ENCODE data around the gene KNOP1.

GRCh38 chr16:19733551-19733950 lies 15.5 kb upstream of the KNOP1 start:
- TF ChIP-seq MAX (IDR thresholded peaks at IDR 0.05; ENCODE audit: insufficient read depth, insufficient read length) (no peak), POLR2A (IDR thresholded peaks at IDR 0.05; ENCODE audit: low read depth, low read length) (no peak), POLR2AphosphoS5 (IDR thresholded peaks at IDR 0.05; ENCODE audit: insufficient read depth, low read depth, low read length) (no peak)
- TF ChIP-seq, protein P1, sequence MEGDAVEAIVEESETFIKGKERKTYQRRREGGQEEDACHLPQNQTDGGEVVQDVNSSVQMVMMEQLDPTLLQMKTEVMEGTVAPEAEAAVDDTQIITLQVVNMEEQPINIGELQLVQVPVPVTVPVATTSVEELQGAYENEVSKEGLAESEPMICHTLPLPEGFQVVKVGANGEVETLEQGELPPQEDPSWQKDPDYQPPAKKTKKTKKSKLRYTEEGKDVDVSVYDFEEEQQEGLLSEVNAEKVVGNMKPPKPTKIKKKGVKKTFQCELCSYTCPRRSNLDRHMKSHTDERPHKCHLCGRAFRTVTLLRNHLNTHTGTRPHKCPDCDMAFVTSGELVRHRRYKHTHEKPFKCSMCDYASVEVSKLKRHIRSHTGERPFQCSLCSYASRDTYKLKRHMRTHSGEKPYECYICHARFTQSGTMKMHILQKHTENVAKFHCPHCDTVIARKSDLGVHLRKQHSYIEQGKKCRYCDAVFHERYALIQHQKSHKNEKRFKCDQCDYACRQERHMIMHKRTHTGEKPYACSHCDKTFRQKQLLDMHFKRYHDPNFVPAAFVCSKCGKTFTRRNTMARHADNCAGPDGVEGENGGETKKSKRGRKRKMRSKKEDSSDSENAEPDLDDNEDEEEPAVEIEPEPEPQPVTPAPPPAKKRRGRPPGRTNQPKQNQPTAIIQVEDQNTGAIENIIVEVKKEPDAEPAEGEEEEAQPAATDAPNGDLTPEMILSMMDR (IDR thresholded peaks at IDR 0.05; ENCODE audit: extremely low read depth in 1 of 2, insufficient read depth in 1 of 2, low read depth in 1 of 2, low read length in 2 of 2) = no peak

Measured in endothelial cell of umbilical vein (primary cell).